ENCODE data around the gene CLEC3A. TPM values are rescaled to one million over a fixed set of nuclear protein-coding genes. Genes with fewer than 3 reads are reported as not detected.
A peak's percentile ranks its signal among the peaks of the same experiment; 100 is the strongest.

Gene CLEC3A
- total RNA-seq, 1 experiment from 2014 or later, result not detected

GRCh38 chr16:78075800-78076199 lies 53.5 kb downstream of the CLEC3A start:
- Histone ChIP-seq H2AFZ (ENCODE audit: low read depth, low read length, poor library complexity, severe bottlenecking) (no peak overlapping the region), H3K27me3 (ENCODE audit: insufficient read depth, low read length) (peaks cover 23% of the 10 kb centered on the region), H3K9me3 (ENCODE audit: control insufficient read depth in 1 of 2, insufficient read depth in 1 of 2, low read depth in 1 of 2, low read length in 2 of 2) (no peaks in the 10 kb centered on the region), H3K27ac (ENCODE audit: low read depth, low read length) (no peak overlapping the region), H3K4me2 (ENCODE audit: low read length) (no peak overlapping the region), H3K4me3 (replicated peaks in 1 of 2; ENCODE audit: low read depth in 1 of 2, low read length in 2 of 2) (no peak overlapping the region), H3K4me1 (ENCODE audit: control insufficient read depth in 1 of 2, insufficient read depth in 2 of 2, low read length in 2 of 2) (no peaks in the 10 kb centered on the region), H4K20me1 (ENCODE audit: insufficient read depth) (no peaks in the 10 kb centered on the region), H3K9me2 (ENCODE audit: insufficient read depth) (no peaks in the 10 kb centered on the region), H3K79me2 (ENCODE audit: insufficient read depth, low read length) (no peaks in the 10 kb centered on the region), H3K9ac (ENCODE audit: low read length) (no peak overlapping the region), H3K36me3 (ENCODE audit: control insufficient read depth in 1 of 2, insufficient read depth in 2 of 2, low read length in 2 of 2) (no peaks in the 10 kb centered on the region)
- intact Hi-C loops (cut with micrococcal nuclease), result no loop called here
- CTCF ChIA-PET, result no interaction called here
- TF ChIP-seq, protein P1, sequence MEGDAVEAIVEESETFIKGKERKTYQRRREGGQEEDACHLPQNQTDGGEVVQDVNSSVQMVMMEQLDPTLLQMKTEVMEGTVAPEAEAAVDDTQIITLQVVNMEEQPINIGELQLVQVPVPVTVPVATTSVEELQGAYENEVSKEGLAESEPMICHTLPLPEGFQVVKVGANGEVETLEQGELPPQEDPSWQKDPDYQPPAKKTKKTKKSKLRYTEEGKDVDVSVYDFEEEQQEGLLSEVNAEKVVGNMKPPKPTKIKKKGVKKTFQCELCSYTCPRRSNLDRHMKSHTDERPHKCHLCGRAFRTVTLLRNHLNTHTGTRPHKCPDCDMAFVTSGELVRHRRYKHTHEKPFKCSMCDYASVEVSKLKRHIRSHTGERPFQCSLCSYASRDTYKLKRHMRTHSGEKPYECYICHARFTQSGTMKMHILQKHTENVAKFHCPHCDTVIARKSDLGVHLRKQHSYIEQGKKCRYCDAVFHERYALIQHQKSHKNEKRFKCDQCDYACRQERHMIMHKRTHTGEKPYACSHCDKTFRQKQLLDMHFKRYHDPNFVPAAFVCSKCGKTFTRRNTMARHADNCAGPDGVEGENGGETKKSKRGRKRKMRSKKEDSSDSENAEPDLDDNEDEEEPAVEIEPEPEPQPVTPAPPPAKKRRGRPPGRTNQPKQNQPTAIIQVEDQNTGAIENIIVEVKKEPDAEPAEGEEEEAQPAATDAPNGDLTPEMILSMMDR (IDR thresholded peaks at IDR 0.05 in 2 of 3, conservative IDR thresholded peaks at IDR 0.05 in 1 of 3; ENCODE audit: borderline replicate concordance in 1 of 3, insufficient read depth in 1 of 3, low read depth in 2 of 3, low read length in 2 of 3), result 0 out of 6 replicates have a peak, but pooled peaks of 1 of the 3 experiments have one; percentile 7
- no peak for TF ChIP-seq EZH2phosphoT487 (IDR thresholded peaks at IDR 0.05; ENCODE audit: borderline replicate concordance)
- no peak for DNase-seq (ENCODE audit: low read depth, low spot score)
- ATAC-seq, result no peak
- BruUV-seq (replicated peaks), result no TSS peak
- RAD21 ChIA-PET (ENCODE audit: low non-redundant PET in 1 of 2, low total read pairs in 2 of 2, uncharacterized antibody in 2 of 2, unreplicated experiment in 2 of 2), result no interaction called here
- POLR2A ChIA-PET, result no interaction called here

GRCh38 chr16:78081341-78081740 lies 59.0 kb downstream of the CLEC3A start:
- Histone ChIP-seq H3K36me3 (ENCODE audit: control insufficient read depth in 1 of 2, insufficient read depth in 2 of 2, low read length in 2 of 2) (no peaks in the 10 kb centered on the region), H3K27ac (ENCODE audit: low read depth, low read length) (no peak overlapping the region), H3K9me3 (ENCODE audit: control insufficient read depth in 1 of 2, insufficient read depth in 1 of 2, low read depth in 1 of 2, low read length in 2 of 2) (no peaks in the 10 kb centered on the region), H3K4me1 (ENCODE audit: control insufficient read depth in 1 of 2, insufficient read depth in 2 of 2, low read length in 2 of 2) (no peaks in the 10 kb centered on the region), H3K79me2 (ENCODE audit: insufficient read depth, low read length) (no peaks in the 10 kb centered on the region), H3K4me2 (ENCODE audit: low read length) (no peak overlapping the region), H2AFZ (ENCODE audit: low read depth, low read length, poor library complexity, severe bottlenecking) (no peak overlapping the region), H3K4me3 (replicated peaks in 1 of 2; ENCODE audit: low read depth in 1 of 2, low read length in 2 of 2) (no peak overlapping the region), H3K9me2 (ENCODE audit: insufficient read depth) (no peaks in the 10 kb centered on the region), H3K9ac (ENCODE audit: low read length) (no peak overlapping the region), H4K20me1 (ENCODE audit: insufficient read depth) (no peaks in the 10 kb centered on the region), H3K27me3 (ENCODE audit: insufficient read depth, low read length) (peaks cover 42% of the 10 kb centered on the region)
- ATAC-seq (no peak), DNase-seq (ENCODE audit: low read depth, low spot score) (no peak)
- ChIA-PET RAD21 (ENCODE audit: low non-redundant PET in 1 of 2, low total read pairs in 2 of 2, uncharacterized antibody in 2 of 2, unreplicated experiment in 2 of 2) (no interaction called here), POLR2A (no interaction called here), CTCF (no interaction called here)
- intact Hi-C loops (cut with micrococcal nuclease), result no loop called here
- BruUV-seq (replicated peaks), result no TSS peak
- no peak for TF ChIP-seq SIN3A (IDR thresholded peaks at IDR 0.05; ENCODE audit: low read depth)
- TF ChIP-seq, protein P1 (IDR thresholded peaks at IDR 0.05 in 2 of 3, conservative IDR thresholded peaks at IDR 0.05 in 1 of 3; ENCODE audit: borderline replicate concordance in 1 of 3, insufficient read depth in 1 of 3, low read depth in 2 of 3, low read length in 2 of 3), result no peak
- no peak for TF ChIP-seq EZH2phosphoT487 (IDR thresholded peaks at IDR 0.05; ENCODE audit: borderline replicate concordance)
- TF ChIP-seq ATF3 (IDR thresholded peaks at IDR 0.05), result no peak
- TF ChIP-seq ZBTB33 (IDR thresholded peaks at IDR 0.05; ENCODE audit: extremely low read depth, insufficient replicate concordance, low read length), result no peak
- no peak for TF ChIP-seq CBX3 (IDR thresholded peaks at IDR 0.05; ENCODE audit: low read depth)
- TF ChIP-seq ZFX (IDR thresholded peaks at IDR 0.05), result no peak
- TF ChIP-seq ELF1 (IDR thresholded peaks at IDR 0.05; ENCODE audit: borderline replicate concordance, low read depth), result no peak
- TF ChIP-seq, protein P2, sequence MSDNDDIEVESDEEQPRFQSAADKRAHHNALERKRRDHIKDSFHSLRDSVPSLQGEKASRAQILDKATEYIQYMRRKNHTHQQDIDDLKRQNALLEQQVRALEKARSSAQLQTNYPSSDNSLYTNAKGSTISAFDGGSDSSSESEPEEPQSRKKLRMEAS (IDR thresholded peaks at IDR 0.05), result no peak
